Mesothelial cell of epicardium (in vitro differentiated cells): ENCODE measurements around the gene AUTS2. TPM values are rescaled to one million over a fixed set of nuclear protein-coding genes. Genes with fewer than 3 reads are reported as not detected.

Experiments used
- DNase-seq, 2 experiments: peaks; one replicate each; pipeline ENCODE4 v3.0.0; 2021; ENCODE audit warnings: low spot score in 2 of 2; ENCODE audit not compliant: unreplicated experiment in 2 of 2
- H3K27ac Mint-ChIP-seq: 2 replicates; pipeline ENCODE4 v1.8.0; 2021; ENCODE audit warnings: mixed read lengths
- H3K27me3 Mint-ChIP-seq: 2 replicates; pipeline ENCODE4 v1.8.0; 2021; ENCODE audit warnings: low read depth, mixed read lengths
- H3K36me3 Mint-ChIP-seq: 2 replicates; pipeline ENCODE4 v1.8.0; 2021; ENCODE audit warnings: mixed read lengths
- H3K4me1 Mint-ChIP-seq: 2 replicates; pipeline ENCODE4 v1.8.0; 2021; ENCODE audit warnings: mixed read lengths
- H3K4me3 Mint-ChIP-seq: 2 replicates; pipeline ENCODE4 v1.8.0; 2021; ENCODE audit warnings: mild to moderate bottlenecking, moderate library complexity, mixed read lengths
- H3K9me3 Mint-ChIP-seq: 2 replicates; pipeline ENCODE4 v1.8.0; 2021; ENCODE audit warnings: mixed read lengths
- CTCF ChIP-seq: fragments of 200-600 bp; sonication (generic); IDR thresholded peaks from one replicate; pipeline ENCODE4 v1.5.0; 2021; ENCODE audit warnings: antibody characterized with exemption; ENCODE audit not compliant: unreplicated experiment
- total RNA-seq: library from RNA; stranded (reverse); gene quantifications from 3 replicates; pipeline ENCODE4 v1.2.1, GENCODE V29; 2021

The AUTS2 gene
- total RNA-seq, 1 donor from 2014 or later: 135 TPM

- Mint-ChIP-seq H3K27ac (no peak overlapping the region), H3K36me3 (peaks cover 7% of the 10 kb centered on the region), H3K27me3 (no peaks in the 10 kb centered on the region), H3K4me1 (peaks cover 5% of the 10 kb centered on the region), H3K9me3 (peaks cover 4% of the 10 kb centered on the region), H3K4me3 (no peak overlapping the region)
- no peak for TF ChIP-seq CTCF
- no peak for DNase-seq
Measured at GRCh38 chr7:70655694-70656093, 1057.4 kb downstream of the AUTS2 start.

GRCh38 chr7:70657571-70657970, 1059.3 kb downstream of the AUTS2 start:
- H3K4me1 Mint-ChIP-seq: peaks cover 5% of the 10 kb centered on the region
- no peak overlapping the region for H3K27ac Mint-ChIP-seq
- H3K9me3 Mint-ChIP-seq: no peaks in the 10 kb centered on the region
- no peak overlapping the region for H3K4me3 Mint-ChIP-seq
- H3K36me3 Mint-ChIP-seq: peaks cover 4% of the 10 kb centered on the region
- no peak for TF ChIP-seq CTCF
- no peaks in the 10 kb centered on the region for H3K27me3 Mint-ChIP-seq
- no peak for DNase-seq

GRCh38 chr7:70657989-70658632, 1059.8 kb downstream of the AUTS2 start:
- Mint-ChIP-seq H3K9me3 (no peaks in the 10 kb centered on the region), H3K27ac (no peak overlapping the region), H3K4me1 (peaks cover 5% of the 10 kb centered on the region), H3K4me3 (no peak overlapping the region), H3K27me3 (no peaks in the 10 kb centered on the region), H3K36me3 (peaks cover 4% of the 10 kb centered on the region)
- no peak for DNase-seq
- no peak for TF ChIP-seq CTCF

GRCh38 chr7:70659263-70659662, 1061.0 kb downstream of the AUTS2 start:
- H3K4me3 Mint-ChIP-seq: no peak overlapping the region
- no peaks in the 10 kb centered on the region for H3K27me3 Mint-ChIP-seq
- TF ChIP-seq CTCF: no peak
- peaks cover 5% of the 10 kb centered on the region for H3K4me1 Mint-ChIP-seq
- H3K27ac Mint-ChIP-seq: no peak overlapping the region
- no peak for DNase-seq
- no peaks in the 10 kb centered on the region for H3K36me3 Mint-ChIP-seq
- no peaks in the 10 kb centered on the region for H3K9me3 Mint-ChIP-seq

- H3K4me3 Mint-ChIP-seq: no peak overlapping the region
- no peak for TF ChIP-seq CTCF
- no peaks in the 10 kb centered on the region for H3K9me3 Mint-ChIP-seq
- peaks cover 5% of the 10 kb centered on the region for H3K4me1 Mint-ChIP-seq
- no peak overlapping the region for H3K27ac Mint-ChIP-seq
- no peaks in the 10 kb centered on the region for H3K36me3 Mint-ChIP-seq
- DNase-seq: no peak
- H3K27me3 Mint-ChIP-seq: no peaks in the 10 kb centered on the region
Measured at GRCh38 chr7:70660154-70660818, 1062.0 kb downstream of the AUTS2 start.
